ENCODE measurements around the gene KISS1.

DNA sequence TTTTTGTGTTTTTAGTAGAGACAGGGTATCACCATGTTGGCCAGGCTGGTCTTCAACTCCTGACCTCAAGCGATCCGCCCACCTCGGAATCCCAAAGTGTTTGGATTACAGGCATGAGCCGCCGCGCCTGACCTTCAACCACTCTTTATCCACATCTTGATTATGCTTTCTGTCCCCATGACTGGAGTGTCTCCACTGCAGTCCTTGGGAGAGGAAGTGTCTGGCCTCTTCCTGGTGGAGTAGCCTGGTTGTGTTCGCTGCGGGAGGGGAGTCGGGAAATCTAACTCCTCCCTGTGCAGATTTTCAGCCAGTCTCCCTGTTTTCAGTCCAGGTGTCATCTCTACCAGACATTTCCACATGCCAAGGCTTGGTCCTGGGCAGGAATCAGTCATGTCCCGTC is 9.7 kb downstream of the KISS1 start:
- no peak for TF ChIP-seq EZH2 (IDR thresholded peaks at IDR 0.05; ENCODE audit: low read length)
- no peak for TF ChIP-seq CTCF (optimal IDR thresholded peaks at IDR 0.05 in 1 of 3, IDR thresholded peaks at IDR 0.05 in 1 of 3, conservative IDR thresholded peaks at IDR 0.05 in 1 of 3; ENCODE audit: extremely low read depth in 1 of 3, insufficient read depth in 2 of 3, low read length in 3 of 3)
